ENCODE measurements around the gene RGP1. TPM values are rescaled to one million over a fixed set of nuclear protein-coding genes. Genes with fewer than 3 reads are reported as not detected.
A peak's percentile ranks its signal among the peaks of the same experiment; 100 is the strongest.

RGP1 gene
- polyA plus RNA-seq, 1 donor: 32.2 TPM

DNA sequence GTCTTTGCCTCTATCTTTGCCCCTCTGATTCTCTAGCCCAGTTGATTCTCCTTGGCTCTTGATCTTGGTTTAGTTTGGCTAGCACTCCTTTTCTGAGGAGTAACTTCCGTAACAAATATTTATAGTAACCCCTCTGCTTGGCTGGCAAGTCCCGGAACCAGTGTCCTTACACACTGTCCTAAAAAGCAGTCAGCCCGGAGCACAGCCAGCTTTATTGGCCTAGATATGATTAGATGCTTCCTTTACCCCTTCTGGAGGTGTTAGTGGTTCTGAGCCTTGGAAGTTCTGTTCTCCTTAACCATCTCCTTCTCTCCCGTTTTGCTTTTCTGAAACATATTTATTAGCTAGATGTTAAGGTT is 22.0 kb downstream of the RGP1 start:
- no peak for DNase-seq

DNA sequence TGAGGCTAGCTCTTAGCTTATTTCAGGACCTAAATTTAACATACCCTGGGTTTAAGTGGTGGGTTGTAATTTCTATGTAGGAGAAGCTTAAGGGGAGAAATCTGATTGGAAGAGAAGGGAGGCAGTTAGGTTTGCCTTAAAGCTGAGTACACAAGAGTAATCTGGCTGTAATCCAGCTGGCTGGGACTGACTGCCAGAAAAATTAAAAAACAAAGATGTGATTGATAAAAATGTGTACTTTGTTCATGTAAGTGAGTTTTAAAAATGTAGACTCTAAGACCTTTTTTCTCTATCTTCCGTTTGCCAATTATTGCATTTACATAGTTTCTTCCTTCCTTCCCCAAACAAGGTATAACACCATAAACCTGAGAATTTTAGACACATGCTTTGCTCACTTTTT is 22.4 kb downstream of the RGP1 start:
- no peak for DNase-seq

DNA sequence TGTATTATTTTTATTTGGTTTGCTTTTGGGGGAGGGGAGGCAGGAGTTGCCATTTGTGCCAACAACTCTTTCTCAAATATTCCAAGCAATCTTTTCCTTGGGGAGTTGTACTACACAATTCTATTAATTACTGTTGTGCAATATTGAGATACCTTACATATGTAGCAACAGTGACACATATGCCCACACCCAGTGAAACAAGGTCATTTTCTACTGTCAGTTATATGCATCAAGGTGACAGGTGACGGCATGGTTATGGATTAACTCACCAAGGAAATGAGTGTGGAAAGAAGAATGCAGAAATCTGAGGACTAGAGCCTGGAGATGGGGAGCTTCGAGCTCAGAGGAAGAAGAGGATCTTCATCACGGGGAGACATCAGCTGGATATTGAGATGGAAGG is 22.9 kb downstream of the RGP1 start:
- no peak for DNase-seq

DNA sequence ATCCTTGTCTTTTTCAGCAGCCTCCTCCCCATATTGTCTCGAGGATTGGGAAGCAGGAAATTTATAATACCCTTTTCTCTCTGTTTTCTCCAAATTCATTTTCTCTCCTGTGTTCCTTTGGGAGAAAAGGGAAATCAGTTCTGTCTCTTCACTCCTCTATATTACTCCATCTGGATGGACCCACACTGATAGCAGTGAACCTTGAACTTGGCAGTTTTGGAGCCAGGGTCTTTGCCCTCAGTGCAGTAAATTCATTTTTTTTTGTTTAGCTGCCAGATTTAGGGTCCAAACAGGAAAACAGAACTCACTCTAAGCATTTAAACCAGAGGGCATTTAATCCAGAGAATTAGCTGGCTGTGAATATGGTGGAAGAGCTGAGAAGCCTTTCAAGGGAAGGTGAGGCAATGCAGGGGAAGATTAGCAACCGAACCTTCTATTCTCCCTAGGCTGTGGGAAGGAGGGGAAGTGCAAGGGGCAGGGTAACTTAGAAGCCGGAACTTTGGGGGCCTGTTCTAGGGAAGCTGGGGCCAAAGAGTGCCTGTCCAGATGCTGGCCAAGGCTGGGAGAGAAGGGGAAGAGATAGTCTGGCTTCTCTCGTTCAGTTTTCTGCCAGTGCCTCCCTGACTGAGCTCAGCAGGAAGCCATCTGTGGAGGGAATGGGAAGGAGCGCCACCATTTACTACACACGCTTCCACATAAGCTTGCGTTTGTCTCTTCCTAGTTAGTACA is 26.0 kb downstream of the RGP1 start:
- no peak for DNase-seq

DNA sequence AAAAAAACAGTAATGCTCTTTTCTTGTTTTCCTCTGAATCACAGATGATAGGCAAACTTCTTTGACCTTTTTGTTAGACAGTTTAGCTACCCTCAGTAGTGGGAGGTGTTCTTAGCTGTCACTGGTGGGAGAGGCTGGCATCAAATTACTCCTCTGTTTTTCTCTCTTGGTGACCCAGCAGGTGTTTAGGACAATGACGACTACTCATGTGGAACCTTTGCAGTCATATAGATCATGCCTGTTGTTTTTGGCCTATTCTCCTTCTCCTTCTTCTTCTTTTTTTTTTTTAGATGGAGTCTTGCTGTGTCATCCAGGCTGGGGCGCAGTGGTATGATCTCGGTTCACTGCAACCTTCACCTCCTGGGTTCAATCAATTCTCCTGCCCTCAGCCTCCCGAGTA is 26.9 kb downstream of the RGP1 start:
- DNase-seq: peak; percentile 70

DNA sequence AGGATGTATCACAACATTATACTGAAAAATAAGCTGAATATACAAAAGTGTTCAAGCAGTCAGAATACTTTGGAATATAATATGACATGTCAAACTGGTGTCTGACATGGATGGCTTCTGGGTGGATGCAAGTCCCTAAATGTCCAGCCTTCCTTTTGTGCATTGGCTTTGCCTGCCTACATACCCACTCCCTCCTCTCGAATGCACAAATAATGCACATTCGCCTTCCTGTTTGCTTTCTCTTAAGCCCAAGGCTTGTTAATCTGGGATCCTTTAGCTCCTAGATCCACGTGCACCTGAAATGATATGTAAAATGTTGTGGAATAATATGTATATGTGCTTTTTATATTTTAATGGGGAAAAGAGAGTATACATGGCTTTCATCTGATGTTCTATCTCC is 29.4 kb downstream of the RGP1 start:
- no peak for DNase-seq

DNA sequence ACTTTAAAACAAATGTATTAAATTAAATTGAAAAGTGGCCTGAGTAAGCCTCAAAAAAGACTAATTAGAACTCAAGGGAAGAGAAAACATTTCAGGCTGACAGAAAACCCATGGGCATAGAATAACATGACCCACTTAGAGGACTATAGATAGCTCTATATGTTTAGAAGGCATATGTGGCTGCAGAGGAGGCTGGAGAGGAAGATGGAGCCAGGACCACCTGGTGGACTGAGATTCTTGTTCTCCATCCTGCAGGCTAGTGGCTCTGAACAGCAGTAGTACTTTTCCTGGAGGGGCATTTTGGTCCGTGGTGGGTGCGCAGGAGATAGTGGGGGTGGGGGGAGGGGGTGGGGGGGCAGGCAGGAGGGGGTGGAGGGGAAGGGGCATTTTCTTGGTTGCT is 32.0 kb downstream of the RGP1 start:
- no peak for DNase-seq

DNA sequence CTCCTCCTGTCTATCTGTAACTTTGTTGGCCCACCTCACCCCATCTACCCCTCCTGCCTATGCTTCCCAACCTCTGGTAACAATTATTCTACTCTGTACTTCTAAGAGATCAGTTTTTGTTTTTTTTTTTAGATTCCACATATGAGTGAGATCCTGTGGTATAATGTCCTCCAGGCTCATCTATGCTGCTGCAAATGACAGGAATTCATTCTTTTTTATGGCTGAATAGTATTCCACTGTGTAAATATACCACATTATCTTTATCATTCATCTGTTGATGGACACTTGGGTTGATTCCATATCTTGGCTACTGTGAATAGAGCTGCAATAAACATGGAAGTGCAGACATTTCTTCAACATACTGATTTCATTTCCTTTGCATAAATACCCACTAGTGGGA is 34.3 kb downstream of the RGP1 start:
- DNase-seq: no peak

DNA sequence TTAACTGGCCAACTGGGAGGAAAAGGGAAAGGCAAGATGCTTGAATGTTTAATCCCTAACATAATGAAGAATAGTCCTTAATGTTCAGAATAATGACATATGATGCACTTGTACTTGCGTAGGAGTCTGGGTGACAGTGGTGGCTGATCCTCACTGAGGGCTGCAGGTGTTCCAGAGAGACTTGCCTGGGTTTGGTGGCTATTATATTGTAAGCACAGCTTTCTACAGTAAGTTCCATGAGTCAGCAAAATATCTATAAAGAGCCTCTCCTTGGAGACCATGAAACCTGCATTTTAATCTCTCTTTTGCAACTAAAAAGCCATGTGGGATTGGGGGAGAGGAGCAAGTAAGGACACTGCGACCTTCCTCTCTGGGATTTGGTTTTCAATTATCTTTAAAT is 40.5 kb downstream of the RGP1 start:
- DNase-seq: no peak

DNA sequence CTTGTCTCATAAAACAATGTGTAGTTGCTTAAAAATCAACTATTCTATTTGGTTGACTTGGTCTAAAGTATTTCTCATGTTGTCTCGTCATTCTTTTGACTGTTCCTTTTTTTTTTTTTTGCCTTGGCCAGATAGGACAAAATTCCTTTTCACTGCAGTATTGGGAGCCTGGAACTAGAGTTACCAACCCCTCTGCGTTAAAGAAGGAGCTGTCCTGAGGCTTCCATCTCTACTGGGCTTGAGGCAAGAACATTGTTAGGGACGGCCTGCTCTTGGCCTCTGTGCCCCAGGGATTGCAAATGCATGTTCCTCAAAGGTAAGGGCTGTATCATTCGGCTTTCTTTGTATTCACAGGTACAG is 40.9 kb downstream of the RGP1 start:
- DNase-seq: no peak

DNA sequence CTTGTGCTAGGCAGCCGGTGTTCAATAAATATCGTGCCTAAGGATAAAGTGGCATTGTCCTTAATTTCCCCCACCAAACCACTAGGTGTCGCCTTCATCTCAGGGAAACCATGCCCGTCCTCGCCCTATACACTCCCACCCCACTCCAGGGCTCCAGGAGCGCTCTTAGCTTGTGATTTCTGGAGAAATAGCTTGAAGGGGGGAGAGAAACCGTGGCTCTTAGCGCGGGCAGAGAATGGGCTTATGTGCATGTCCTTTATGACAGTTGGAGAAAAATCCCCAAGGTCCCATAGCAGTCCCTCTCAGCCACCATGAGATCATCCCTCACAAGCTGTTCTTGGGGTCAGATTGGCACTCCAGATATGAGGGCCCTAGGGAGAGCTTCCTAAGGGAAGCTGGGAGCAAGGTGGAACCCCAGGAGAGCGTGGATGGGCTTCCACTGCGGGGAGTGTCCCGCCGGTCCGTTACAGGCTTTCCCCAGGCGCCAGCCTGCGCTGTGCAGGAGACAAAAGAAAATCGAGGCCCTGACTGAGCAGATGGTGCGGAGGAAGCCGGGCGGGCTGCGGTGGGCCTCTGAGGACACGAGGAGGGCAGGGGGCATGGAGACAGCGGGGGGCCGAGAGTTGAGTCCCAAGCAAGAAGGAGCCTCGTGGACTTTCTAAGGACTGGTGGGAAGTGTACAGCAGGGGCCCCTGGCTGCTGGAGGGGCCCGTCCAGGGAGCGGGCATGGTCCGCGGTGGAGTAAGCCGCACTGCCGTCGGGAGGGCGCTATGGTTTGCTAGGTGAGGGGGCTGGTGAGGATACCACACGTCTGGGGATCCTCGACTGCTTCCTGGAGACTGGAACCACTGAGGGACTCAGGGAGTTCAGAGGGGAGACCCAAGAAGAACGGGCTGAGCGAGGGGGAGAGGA is 41.6 kb downstream of the RGP1 start:
- peak; percentile 87 for DNase-seq

DNA sequence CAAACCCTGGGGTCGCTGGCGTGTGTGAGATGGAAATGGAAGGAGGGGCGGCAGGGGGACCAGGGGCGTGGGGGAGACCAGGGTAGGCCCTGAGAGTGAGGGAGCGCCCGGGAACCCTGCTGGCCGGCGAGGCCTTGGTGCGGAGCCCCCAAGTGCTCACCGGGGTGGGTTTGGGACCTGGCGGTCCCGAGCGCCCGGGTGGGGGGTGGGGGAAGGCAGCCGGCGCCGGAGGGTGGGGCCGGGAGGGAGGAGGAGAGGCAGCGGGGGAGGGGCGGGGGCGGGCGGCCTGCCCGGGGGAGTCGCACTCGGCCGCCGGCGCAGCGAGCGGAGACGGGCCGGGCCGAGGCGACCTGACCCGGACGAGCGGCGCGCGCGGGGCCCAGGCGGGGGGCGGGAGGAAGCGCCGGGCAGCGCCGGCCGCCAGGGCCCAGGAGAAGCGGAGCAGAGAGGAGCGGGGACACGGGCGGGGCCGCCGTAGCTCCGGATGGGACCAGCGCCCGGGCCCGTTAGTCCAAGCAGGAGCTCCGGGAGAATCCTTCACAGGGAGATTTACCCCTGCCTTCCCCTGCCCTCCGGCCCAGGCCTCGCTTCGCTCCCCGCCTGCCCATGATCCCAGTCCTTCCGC is 42.3 kb downstream of the RGP1 start, which contains the start of gene NPR2:
NPR2 (plus strand) TSS at position 295 of the 625 bp plus-strand sequence. CDS start 818 bp downstream, outside the sequence.
- DNase-seq: no peak

DNA sequence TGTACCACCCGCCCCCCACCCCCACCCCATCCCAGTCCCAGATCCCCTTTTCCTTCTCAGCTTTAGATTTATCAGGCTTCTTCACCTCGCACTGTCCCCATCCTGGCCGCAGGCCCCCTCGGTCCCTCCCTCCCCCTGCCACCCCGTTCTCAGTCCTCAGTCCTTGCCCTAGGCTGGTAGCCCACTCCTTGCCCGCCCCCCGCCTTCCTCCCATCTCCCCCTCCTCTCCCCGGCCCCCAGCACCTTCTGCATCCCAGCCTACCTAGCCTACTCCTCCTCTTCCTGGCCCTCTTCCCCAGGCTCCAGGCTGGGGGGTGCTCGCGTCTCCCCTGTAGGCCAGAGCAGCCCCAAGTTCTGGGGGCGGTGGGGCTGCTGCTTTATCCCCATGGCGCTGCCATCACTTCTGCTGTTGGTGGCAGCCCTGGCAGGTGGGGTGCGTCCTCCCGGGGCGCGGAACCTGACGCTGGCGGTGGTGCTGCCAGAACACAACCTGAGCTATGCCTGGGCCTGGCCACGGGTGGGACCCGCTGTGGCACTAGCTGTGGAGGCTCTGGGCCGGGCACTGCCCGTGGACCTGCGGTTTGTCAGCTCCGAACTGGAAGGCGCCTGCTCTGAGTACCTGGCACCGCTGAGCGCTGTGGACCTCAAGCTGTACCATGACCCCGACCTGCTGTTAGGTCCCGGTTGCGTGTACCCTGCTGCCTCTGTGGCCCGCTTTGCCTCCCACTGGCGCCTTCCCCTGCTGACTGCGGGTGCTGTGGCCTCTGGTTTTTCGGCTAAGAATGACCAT is 43.1 kb downstream of the RGP1 start:
- DNase-seq: no peak

DNA sequence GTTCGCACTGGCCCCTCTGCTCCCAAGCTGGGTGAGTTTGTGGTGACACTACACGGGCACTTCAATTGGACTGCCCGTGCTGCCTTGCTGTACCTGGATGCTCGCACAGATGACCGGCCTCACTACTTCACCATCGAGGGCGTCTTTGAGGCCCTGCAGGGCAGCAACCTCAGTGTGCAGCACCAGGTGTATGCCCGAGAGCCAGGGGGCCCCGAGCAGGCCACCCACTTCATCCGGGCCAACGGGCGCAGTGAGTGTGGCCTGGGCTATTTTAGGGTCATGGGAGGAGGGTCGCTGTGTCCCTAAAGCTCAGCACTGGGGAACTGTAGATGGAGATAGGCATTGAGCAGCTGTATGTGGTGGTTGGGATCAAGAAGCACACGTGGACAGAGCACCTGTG is 43.7 kb downstream of the RGP1 start:
- DNase-seq: no peak

DNA sequence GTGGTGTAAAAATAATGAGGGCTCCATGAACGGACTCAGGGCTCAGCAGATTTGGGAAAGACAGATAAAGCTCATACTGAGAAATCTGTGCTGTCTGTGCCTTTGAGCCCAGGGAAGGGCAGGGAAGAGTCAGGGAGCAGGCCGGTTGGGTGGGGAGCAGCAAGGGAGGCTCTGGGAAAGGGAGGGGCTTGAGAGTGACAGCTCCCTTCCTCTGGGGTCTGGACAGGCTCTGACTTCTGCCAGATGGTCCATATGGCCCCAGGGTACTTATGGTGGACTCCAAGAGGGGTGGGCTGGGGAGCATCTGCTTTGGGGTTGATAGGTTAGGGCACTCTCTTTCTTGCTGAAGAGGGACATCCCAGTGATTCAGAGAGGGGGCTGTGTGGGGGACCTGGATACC is 44.4 kb downstream of the RGP1 start:
- DNase-seq: no peak

DNA sequence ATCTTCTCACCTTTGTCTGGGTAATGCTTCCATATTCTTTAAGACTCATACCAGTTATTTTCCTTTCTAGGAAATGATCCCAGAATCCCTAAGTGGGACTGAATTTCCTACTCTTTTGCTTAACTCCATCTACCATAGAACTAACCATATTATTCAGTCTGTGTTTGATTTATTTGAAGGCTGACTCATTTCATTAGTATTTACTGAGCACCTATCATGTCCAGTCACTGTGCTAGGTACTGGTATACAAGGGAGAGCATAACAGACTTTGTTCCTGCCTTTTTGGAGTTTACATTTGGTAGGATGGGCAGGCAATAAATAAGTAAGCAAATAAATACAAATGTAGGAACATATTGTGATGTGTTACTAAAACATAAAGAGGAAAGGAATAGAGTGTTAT is 46.6 kb downstream of the RGP1 start:
- DNase-seq: no peak

DNA sequence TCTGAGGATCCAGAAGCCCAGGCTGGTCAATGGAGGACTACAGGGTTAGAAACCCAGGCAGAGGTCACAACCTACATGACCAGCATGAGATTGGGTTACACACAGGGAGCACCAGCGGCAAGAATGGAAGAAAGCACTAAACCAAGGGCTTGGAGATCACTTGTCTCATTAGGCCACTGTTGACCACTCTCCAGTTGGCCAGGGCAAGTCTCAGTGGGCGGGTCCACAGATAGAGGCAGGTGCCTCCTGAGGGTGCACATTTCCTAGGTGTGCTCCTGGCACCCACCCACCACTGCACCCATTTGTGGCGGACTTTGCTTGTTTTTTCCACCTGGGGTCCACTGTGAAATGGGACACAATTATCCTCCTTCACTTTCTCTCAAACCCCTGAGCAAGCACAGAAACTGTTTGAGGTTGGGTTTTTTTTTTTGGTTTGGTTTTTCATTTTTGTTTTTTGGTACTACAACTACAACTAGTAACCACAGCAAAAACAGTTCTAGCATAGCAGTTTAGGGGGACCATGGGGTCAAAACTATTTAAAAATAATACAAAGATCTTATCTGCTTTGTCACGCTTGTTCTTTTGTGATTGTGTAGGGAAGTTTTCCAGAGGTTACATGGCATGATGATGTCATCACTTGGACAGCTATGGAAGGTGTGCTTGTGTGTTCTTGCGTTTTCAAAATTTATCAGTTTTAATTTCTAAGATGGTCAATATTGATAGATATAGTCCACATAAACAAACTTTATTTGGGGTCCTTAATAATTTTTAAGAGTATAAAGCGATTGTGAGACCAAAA is 48.4 kb downstream of the RGP1 start:
- no peak for DNase-seq

DNA sequence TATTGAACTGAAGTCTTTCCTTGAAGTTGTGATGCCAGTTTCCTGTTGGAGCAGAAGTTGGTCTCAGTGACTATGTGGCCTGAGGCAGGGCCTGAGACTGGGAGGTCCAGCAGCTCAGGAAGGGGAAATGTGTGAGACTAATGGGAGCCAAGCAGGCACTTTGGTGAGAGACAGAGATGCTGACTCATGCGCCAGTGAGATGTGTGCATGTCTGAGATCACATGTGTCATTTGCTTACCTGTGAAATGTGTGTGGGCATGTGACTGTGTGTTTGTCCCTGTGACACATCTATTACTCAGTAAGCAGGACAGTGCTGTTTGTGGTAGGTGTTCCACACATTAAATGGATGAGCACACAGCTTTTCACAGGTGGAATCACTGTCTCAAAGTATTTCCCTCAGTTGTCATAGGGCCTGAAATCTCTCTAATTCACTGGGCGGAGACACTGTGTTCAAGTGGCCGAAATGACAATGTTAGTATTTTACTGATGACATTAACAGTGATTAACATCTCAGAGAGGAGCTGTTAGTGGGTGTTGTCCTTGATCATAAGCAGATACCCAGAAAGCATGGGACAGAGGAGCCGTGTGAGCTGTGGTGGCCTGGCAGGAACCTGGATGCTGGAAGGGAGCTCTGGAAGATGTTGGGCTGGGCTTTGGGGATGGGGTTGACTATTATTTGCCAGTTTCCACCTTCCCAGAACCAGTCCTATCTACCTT is 49.7 kb downstream of the RGP1 start:
- DNase-seq: no peak

DNA sequence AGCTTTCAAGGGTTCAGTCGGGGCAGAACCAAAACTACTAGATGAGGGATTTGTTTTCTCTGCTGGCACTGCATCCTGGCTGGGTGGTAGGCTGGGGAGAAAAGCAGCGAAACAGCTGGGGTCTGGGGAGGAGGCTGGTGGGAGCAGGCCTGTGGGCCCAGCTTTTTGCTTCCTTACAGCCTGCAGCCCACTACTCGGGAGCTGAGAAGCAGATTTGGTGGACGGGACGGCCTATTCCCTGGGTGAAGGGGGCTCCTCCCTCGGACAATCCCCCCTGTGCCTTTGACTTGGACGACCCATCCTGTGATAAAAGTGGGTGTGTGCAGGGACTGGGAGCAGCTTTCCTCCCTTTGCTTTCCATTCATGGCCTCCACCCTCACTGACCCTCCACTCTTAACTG is 51.4 kb downstream of the RGP1 start:
- no peak for DNase-seq

DNA sequence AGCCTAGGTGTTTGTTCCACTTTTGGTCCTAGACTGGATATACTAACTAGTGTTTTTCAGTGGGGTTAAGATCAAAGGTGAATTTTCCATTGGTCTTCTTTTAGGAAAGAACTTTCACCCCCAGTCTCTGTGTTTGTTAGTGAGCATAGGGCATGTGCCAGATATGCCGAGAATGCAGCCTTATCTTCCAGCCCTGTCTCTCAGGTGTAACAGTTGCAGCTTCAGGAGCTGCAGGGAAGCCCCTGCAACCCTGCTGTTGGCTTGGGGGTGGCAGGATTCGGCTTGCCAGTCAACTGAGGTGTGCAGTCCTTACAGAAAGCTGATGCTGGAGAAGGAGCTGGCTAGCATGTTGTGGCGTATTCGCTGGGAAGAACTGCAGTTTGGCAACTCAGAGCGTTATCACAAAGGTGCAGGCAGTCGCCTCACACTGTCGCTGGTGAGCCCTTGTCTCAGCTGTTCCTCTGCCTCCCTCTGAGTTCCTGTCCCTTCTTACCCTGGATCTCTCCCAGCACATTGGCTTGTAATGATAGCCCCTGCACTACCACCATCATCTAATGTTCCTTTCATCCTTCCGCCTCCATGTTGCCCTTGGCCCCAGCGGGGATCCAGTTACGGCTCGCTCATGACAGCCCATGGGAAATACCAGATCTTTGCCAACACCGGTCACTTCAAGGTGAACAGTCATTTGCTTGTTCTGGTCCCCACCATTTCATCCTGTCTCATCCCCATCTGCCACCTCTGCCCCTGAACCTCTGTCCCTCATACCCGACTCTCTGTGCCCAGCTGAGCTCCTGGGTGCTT is 52.4 kb downstream of the RGP1 start:
- no peak for DNase-seq
